HG02840 (cell line): Measurements from ENCODE around the gene PCBP1.
"Not testable (repeated sequence)": the region's sequence is repeated elsewhere in the genome, so short reads cannot be mapped to it uniquely, and the experiment has no call there.

Experiments
- ATAC-seq: cut with Tn5 transposase; IDR thresholded peaks from one replicate; pipeline ENCODE4 v1.9.1; 2021; ENCODE audit warnings: mild to moderate bottlenecking, moderate library complexity, moderate number of reproducible peaks; ENCODE audit not compliant: unreplicated experiment, low FRiP score

Gene PCBP1

GRCh38 chr2:70095720-70096670 is 8.7 kb downstream of the PCBP1 start:
- no peak for ATAC-seq

GRCh38 chr2:70098032-70098431 is 10.8 kb downstream of the PCBP1 start:
- no peak for ATAC-seq

- no peak for ATAC-seq
These were observed 12.0 kb downstream of the PCBP1 start for GRCh38 chr2:70099270-70099669.

GRCh38 chr2:70101174-70101573 is 13.9 kb downstream of the PCBP1 start:
- ATAC-seq = no peak

- ATAC-seq = not testable (repeated sequence)
These were observed 14.4 kb downstream of the PCBP1 start for GRCh38 chr2:70101686-70102085.

- ATAC-seq = not testable (repeated sequence)
These were observed 15.1 kb downstream of the PCBP1 start for GRCh38 chr2:70102323-70102905.

- no peak for ATAC-seq
These were observed 16.3 kb downstream of the PCBP1 start for GRCh38 chr2:70103531-70104061.

GRCh38 chr2:70104231-70105111 is 17.2 kb downstream of the PCBP1 start:
- no peak for ATAC-seq

GRCh38 chr2:70106138-70106537 is 18.9 kb downstream of the PCBP1 start:
- ATAC-seq = not testable (repeated sequence)

GRCh38 chr2:70110397-70110796 is 23.1 kb downstream of the PCBP1 start:
- not testable (repeated sequence) for ATAC-seq

- ATAC-seq = no peak
These were observed 24.7 kb downstream of the PCBP1 start for GRCh38 chr2:70111752-70112591.

GRCh38 chr2:70113359-70114070 is 26.2 kb downstream of the PCBP1 start:
- no peak for ATAC-seq

GRCh38 chr2:70115646-70116442 is 28.6 kb downstream of the PCBP1 start:
- no peak for ATAC-seq

- no peak for ATAC-seq
These were observed 29.8 kb downstream of the PCBP1 start for GRCh38 chr2:70116936-70117552.

- ATAC-seq = no peak
These were observed 31.6 kb downstream of the PCBP1 start for GRCh38 chr2:70118798-70119454.

- ATAC-seq = no peak
These were observed 34.5 kb downstream of the PCBP1 start for GRCh38 chr2:70121627-70122372.

- no peak for ATAC-seq
These were observed 35.2 kb downstream of the PCBP1 start for GRCh38 chr2:70122470-70122869.
